ENCODE measurements around the gene SV2B. TPM values are rescaled to one million over a fixed set of nuclear protein-coding genes. Genes with fewer than 3 reads are reported as not detected.

SV2B gene
- total RNA-seq, 6 donors from 2014 or later = 0.40 to 1.4 (median 0.62) TPM; not detected in 2

DNA sequence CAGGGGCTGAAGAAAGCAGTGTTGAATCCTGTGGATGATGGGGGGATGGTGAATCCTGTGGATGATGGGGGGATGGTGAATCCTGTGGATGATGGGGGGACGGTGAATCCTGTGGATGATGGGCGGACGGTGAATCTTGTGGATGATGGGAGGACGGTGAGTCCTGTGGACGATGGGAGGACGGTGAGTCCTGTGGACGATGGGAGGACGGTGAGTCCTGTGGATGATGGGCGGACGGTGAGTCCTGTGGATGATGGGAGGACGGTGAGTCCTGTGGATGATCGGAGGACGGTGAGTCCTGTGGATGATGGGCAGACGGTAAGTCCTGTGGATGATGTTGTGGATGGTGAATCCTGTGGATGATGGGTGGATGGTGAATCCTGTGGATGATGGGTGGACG lies 170.7 kb downstream of the SV2B start:
- H3K36me3 ChIP-seq = no peaks in the 10 kb centered on the region
- WGBS, 2 donors = 82 to 87% methylated on average over 15 of the region's 15 CpGs
- H3K9me3 ChIP-seq = peaks cover 0 to 3% (median under 1%) of the 10 kb centered on the region in 4 donors
- no peak for ATAC-seq (ENCODE audit: low FRiP score in 2 of 2)
- no peak overlapping the region for H3K27ac ChIP-seq
- no peaks in the 10 kb centered on the region for H3K27me3 ChIP-seq
- DNase-seq = no peak
- no peak overlapping the region for H3K4me3 ChIP-seq
- peaks cover 0 to 3% (median 0%) of the 10 kb centered on the region in 4 donors for H3K4me1 ChIP-seq
- TF ChIP-seq POLR2AphosphoS5 (IDR thresholded peaks at IDR 0.05) = no peak
- TF ChIP-seq, protein P1, sequence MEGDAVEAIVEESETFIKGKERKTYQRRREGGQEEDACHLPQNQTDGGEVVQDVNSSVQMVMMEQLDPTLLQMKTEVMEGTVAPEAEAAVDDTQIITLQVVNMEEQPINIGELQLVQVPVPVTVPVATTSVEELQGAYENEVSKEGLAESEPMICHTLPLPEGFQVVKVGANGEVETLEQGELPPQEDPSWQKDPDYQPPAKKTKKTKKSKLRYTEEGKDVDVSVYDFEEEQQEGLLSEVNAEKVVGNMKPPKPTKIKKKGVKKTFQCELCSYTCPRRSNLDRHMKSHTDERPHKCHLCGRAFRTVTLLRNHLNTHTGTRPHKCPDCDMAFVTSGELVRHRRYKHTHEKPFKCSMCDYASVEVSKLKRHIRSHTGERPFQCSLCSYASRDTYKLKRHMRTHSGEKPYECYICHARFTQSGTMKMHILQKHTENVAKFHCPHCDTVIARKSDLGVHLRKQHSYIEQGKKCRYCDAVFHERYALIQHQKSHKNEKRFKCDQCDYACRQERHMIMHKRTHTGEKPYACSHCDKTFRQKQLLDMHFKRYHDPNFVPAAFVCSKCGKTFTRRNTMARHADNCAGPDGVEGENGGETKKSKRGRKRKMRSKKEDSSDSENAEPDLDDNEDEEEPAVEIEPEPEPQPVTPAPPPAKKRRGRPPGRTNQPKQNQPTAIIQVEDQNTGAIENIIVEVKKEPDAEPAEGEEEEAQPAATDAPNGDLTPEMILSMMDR (IDR thresholded peaks at IDR 0.05) = no peak
- TF ChIP-seq EP300 (IDR thresholded peaks at IDR 0.05) = no peak
- TF ChIP-seq POLR2A (IDR thresholded peaks at IDR 0.05) = no peak

DNA sequence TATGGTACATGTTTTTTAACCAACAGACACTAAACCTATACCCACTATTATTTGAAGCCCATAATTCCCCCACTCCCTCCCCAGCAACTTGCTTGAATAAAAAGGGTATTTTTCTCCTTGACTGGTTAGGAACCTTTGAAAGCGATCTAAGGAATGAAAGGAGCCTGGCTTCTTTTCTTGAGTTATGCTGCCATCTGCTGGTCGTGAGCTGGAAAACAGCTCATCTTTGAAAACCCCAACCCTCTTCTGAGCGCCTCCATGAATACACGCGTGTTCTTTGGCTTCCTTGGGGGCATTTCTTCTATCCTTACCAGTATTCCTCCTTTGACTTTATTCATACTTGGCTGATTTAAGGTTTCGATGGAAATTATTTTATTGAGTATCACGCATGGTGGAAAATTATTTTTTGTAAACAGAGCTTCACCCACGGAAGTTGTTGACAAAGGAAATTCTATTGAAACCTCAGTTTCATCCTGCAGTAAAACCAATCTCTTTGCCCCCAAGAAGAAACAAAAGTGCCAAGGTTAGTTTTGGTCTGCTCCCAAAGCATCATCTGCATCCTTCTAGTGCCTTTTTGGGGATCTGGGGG lies 171.6 kb downstream of the SV2B start:
- Histone ChIP-seq H3K4me1 (peaks cover 0 to 3% (median 0%) of the 10 kb centered on the region in 4 donors), H3K36me3 (no peaks in the 10 kb centered on the region), H3K27me3 (no peaks in the 10 kb centered on the region), H3K27ac (no peak overlapping the region), H3K4me3 (no peak overlapping the region), H3K9me3 (peaks cover 0 to 8% (median 4%) of the 10 kb centered on the region in 4 donors)
- peak in 1 of 2 donors; percentile 35 for DNase-seq
- 2 to 3% methylated on average over 8 of the region's 8 CpGs for WGBS, 2 donors
- TF ChIP-seq EP300 (IDR thresholded peaks at IDR 0.05) = no peak
- TF ChIP-seq, protein P1 (IDR thresholded peaks at IDR 0.05) = peak; percentile 61 to 74 (median 72)
- ATAC-seq (ENCODE audit: low FRiP score in 2 of 2) = peak in 1 of 2 donors; percentile 84

DNA sequence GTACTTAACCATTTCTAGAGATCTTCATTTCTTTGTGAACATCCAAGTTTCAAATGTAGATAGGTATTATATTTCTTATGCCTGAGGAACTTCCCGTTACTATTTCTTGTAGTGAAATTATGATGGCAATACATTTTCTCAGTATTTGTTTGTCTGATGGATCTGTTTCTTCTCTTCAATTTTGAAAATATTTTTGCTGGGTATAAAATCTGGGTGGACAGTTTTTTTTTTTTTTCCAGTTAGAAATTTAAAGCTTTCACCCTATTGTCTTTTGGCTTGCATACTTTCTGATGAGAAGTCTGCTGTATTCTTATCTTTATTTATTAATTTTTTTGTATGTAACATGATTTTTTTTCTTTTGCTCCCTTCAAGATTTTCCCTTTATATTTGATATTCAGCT lies 175.8 kb downstream of the SV2B start:
- no peak for DNase-seq
- ATAC-seq (ENCODE audit: low FRiP score in 2 of 2) = no peak
- H3K9me3 ChIP-seq = peaks cover 0 to 8% (median 4%) of the 10 kb centered on the region in 4 donors
- no peak overlapping the region for H3K27ac ChIP-seq
- WGBS, 2 donors = 96 to 98% methylated on average over 1 of the region's 1 CpG
- no peak for TF ChIP-seq POLR2A (IDR thresholded peaks at IDR 0.05)
- TF ChIP-seq POLR2AphosphoS5 (IDR thresholded peaks at IDR 0.05) = no peak
- no peak for TF ChIP-seq EP300 (IDR thresholded peaks at IDR 0.05)
- TF ChIP-seq, protein P1 (IDR thresholded peaks at IDR 0.05) = no peak
- H3K36me3 ChIP-seq = no peaks in the 10 kb centered on the region
- no peaks in the 10 kb centered on the region for H3K27me3 ChIP-seq
- H3K4me1 ChIP-seq = peaks cover 0 to 3% (median 0%) of the 10 kb centered on the region in 4 donors
- no peak overlapping the region for H3K4me3 ChIP-seq

DNA sequence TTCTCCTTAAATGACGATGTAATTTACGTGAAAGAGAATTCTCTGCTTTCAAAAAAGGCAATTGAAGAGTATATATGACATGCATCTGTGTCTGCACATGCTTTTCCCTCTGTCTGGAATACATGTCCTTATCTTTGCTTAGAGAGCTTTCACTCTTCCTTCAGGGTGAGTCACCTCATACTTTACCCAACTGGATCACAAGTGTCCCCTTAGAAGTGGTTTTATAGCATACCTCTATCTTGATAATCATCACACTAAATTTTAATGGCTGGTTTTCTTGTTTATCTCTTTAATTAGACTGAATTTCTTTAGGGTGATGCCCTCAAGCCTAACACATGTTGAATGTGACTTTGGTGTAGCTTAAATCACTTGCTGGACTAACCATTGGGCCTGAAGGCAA lies 178.9 kb downstream of the SV2B start:
- WGBS, 2 donors = 79 to 93% methylated on average over 2 of the region's 2 CpGs
- DNase-seq = no peak
- Histone ChIP-seq H3K4me1 (no peaks in the 10 kb centered on the region), H3K9me3 (peaks cover 0 to 8% (median 4%) of the 10 kb centered on the region in 4 donors), H3K4me3 (no peak overlapping the region), H3K36me3 (no peaks in the 10 kb centered on the region), H3K27me3 (no peaks in the 10 kb centered on the region), H3K27ac (no peak overlapping the region)
- no peak for ATAC-seq (ENCODE audit: low FRiP score in 2 of 2)
- TF ChIP-seq EP300 (IDR thresholded peaks at IDR 0.05) = no peak
- TF ChIP-seq, protein P1 (IDR thresholded peaks at IDR 0.05) = no peak
- no peak for TF ChIP-seq POLR2A (IDR thresholded peaks at IDR 0.05)
- TF ChIP-seq POLR2AphosphoS5 (IDR thresholded peaks at IDR 0.05) = no peak

DNA sequence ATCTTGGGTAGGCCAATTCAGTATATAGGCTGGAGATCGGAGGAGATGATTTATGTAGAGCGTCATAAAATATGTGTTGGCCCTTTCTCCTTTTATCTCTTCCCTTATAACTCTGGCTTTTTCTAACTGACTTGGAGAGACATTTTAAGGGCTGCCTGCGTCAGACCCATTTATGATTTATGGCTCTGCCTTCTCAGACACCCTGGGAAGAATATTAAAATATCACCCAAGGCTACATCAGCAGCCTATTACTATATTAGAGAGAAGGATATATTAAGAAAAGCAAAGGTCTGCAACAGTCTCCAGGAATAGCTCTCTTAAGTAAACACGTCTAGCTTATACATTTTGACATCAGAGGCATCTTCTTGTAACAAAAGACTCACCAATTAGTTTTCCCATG lies 179.4 kb downstream of the SV2B start:
- DNase-seq (no peak), ATAC-seq (ENCODE audit: low FRiP score in 2 of 2) (no peak)
- Histone ChIP-seq H3K9me3 (peaks cover 0 to 8% (median 4%) of the 10 kb centered on the region in 4 donors), H3K4me1 (no peaks in the 10 kb centered on the region), H3K36me3 (no peaks in the 10 kb centered on the region), H3K27ac (no peak overlapping the region), H3K4me3 (no peak overlapping the region), H3K27me3 (no peaks in the 10 kb centered on the region)
- WGBS, 2 donors = 84 to 93% methylated on average over 4 of the region's 4 CpGs
- TF ChIP-seq, protein P1 (IDR thresholded peaks at IDR 0.05) = no peak
- TF ChIP-seq EP300 (IDR thresholded peaks at IDR 0.05) (no peak), POLR2AphosphoS5 (IDR thresholded peaks at IDR 0.05) (no peak), POLR2A (IDR thresholded peaks at IDR 0.05) (no peak)

Data from upper lobe of left lung (tissue), 6 donors.